ENCODE data around the gene CDKAL1. TPM values are rescaled to one million over a fixed set of nuclear protein-coding genes. Genes with fewer than 3 reads are reported as not detected.
"Not testable (repeated sequence)": the region's sequence is repeated elsewhere in the genome, so short reads cannot be mapped to it uniquely, and the experiment has no call there.

The CDKAL1 gene
- polyA plus RNA-seq, 2 of the 4 experiments (the other 2 are of a cell fraction), result 4.7 to 8.3 TPM

GRCh38 chr6:20583444-20583800 is 49.2 kb downstream of the CDKAL1 start:
- FAIRE-seq (no peak), ATAC-seq (no peak), DNase-seq (ENCODE audit: low read depth in 1 of 2, low spot score in 1 of 2) (no peak)
- ChIA-PET CTCF (interaction anchor here (0.6 kb wide), 1 partner anchor 1027 kb away, joined by 4 read pairs; no protein-coding TSS in a partner anchor), POLR2A (no interaction called here)
- Histone ChIP-seq H3K4me1 (no peaks in the 10 kb centered on the region), H3K4me3 (no peak overlapping the region), H3K27ac (no peak overlapping the region), H3K4me2 (no peak overlapping the region), H3K9me3 (no peaks in the 10 kb centered on the region)
- TF ChIP-seq EP300 (IDR thresholded peaks at IDR 0.05) (no peak), EHMT2 (IDR thresholded peaks at IDR 0.05; ENCODE audit: low read depth) (no peak), CBX2 (IDR thresholded peaks at IDR 0.05; ENCODE audit: borderline replicate concordance, low read depth) (no peak), FOSL2 (IDR thresholded peaks at IDR 0.05) (no peak), FOSL2 (CRISPR knock-in tag; IDR thresholded peaks at IDR 0.05) (no peak), SMC3 (IDR thresholded peaks at IDR 0.05) (no peak), CEBPB (IDR thresholded peaks at IDR 0.05) (no peak), SREBF2 (IDR thresholded peaks at IDR 0.05) (no peak)
- 51% methylated on average over 3 of the region's 3 CpGs for WGBS (ENCODE audit: missing lambda C conversion rate)

GRCh38 chr6:20584100-20584731 is 50.0 kb downstream of the CDKAL1 start:
- Histone ChIP-seq H3K4me2 (no peak overlapping the region), H3K27ac (no peak overlapping the region), H3K4me3 (no peak overlapping the region), H3K4me1 (peaks cover 3% of the 10 kb centered on the region; the same call in 2 of the 3 replicates), H3K9me3 (no peaks in the 10 kb centered on the region)
- 89% methylated on average over 2 of the region's 2 CpGs for WGBS (ENCODE audit: missing lambda C conversion rate)
- ATAC-seq (no peak), DNase-seq (ENCODE audit: low read depth in 1 of 2, low spot score in 1 of 2) (no peak), FAIRE-seq (no peak)
- TF ChIP-seq SMC3 (IDR thresholded peaks at IDR 0.05) (no peak), MAFK (IDR thresholded peaks at IDR 0.05; ENCODE audit: partially characterized antibody) (peak; percentile 21)
- POLR2A ChIA-PET, result no interaction called here
- CTCF ChIA-PET, result interaction anchor here (0.6 kb wide), 1 partner anchor 1026 kb away, joined by 4 read pairs; no protein-coding TSS in a partner anchor

DNA sequence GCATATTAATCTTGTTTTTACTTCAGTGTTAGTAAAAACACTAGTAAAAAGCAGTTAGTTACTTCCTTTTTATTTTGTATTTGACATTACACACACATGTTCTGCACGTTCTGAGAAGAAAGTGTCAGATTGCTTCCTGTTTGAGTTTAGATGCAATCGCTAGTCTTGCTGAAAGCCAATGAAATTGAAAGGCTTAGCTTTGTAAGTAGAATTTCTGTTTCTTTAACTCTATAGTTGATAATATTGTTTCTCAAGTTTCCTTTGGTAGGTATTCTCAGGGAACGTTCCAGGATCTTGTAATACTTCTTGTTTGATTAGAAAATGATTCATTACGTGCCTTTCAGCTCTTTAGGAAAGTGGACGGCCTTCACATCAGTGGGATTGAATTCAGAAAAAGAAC is 55.0 kb downstream of the CDKAL1 start:
- no peak for TF ChIP-seq HES2 (IDR thresholded peaks at IDR 0.05)
- POLR2A ChIA-PET, result no interaction called here
- 56% methylated on average over 5 of the region's 5 CpGs for WGBS (ENCODE audit: missing lambda C conversion rate)
- no peak overlapping the region for H3K27ac ChIP-seq
- H3K4me2 ChIP-seq, result peak overlapping the region; percentile 2; the same call in 2 of the 3 replicates
- CTCF ChIA-PET, result no interaction called here
- ATAC-seq, result no peak
- no peak overlapping the region for H3K4me3 ChIP-seq
- H3K4me1 ChIP-seq, result peaks cover 4% of the 10 kb centered on the region; the same call in 2 of the 3 replicates
- DNase-seq (ENCODE audit: low read depth in 1 of 2, low spot score in 1 of 2), result no peak
- FAIRE-seq, result no peak
- no peaks in the 10 kb centered on the region for H3K9me3 ChIP-seq

GRCh38 chr6:20590476-20590875 is 56.2 kb downstream of the CDKAL1 start:
- FAIRE-seq; ATAC-seq; H3K4me2 ChIP-seq; DNase-seq (ENCODE audit: low read depth in 1 of 2, low spot score in 1 of 2); POLR2A ChIA-PET; H3K4me1 ChIP-seq; H3K9me3 ChIP-seq; H3K27ac ChIP-seq; CTCF ChIA-PET; H3K4me3 ChIP-seq: not testable (repeated sequence)
- 85% methylated on average over 3 of the region's 3 CpGs for WGBS (ENCODE audit: missing lambda C conversion rate)

GRCh38 chr6:20594299-20594853 is 60.1 kb downstream of the CDKAL1 start:
- ATAC-seq; H3K4me2 ChIP-seq; POLR2A ChIA-PET; DNase-seq (ENCODE audit: low read depth in 1 of 2, low spot score in 1 of 2); CTCF ChIA-PET; FAIRE-seq; H3K4me1 ChIP-seq; H3K9me3 ChIP-seq; H3K4me3 ChIP-seq; H3K27ac ChIP-seq: not testable (repeated sequence)
- 79% methylated on average over 7 of the region's 7 CpGs for WGBS (ENCODE audit: missing lambda C conversion rate)

- 69% methylated on average over 3 of the region's 3 CpGs for WGBS (ENCODE audit: missing lambda C conversion rate)
- no peak for TF ChIP-seq RFX5 (IDR thresholded peaks at IDR 0.05)
- TF ChIP-seq ELK1 (IDR thresholded peaks at IDR 0.05; ENCODE audit: low read depth, low read length), result no peak
- no peak for DNase-seq (ENCODE audit: low read depth in 1 of 2, low spot score in 1 of 2)
- POLR2A ChIA-PET, result no interaction called here
- Histone ChIP-seq H3K4me1 (no peaks in the 10 kb centered on the region), H3K9me3 (no peaks in the 10 kb centered on the region), H3K4me3 (no peak overlapping the region), H3K4me2 (no peak overlapping the region), H3K27ac (no peak overlapping the region)
- no peak for FAIRE-seq
- CTCF ChIA-PET, result no interaction called here
- ATAC-seq, result no peak
These were observed 65.2 kb downstream of the CDKAL1 start for GRCh38 chr6:20599302-20600051.
